ENCODE data around the gene GALNTL6.

Gene GALNTL6

DNA sequence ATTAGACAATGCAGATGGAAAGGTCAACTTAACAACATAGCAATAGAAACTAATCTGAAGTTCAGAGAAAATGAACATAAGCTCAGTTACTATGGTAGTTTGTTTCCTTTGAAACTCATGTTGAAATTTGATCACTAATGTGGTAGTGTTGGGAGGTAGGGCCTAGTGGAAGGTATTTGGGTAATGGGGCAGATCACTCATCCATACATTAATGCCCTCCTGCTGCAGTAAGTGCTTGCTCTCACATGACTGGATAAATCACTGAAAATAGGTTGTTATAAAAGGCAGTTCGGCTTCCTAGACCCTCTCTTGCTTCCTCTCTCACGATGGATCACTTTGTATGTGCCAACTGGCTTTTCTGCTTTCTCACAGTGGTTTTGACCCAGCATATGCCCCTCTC lies 788.0 kb downstream of the GALNTL6 start:
- peak; percentile 37 for DNase-seq

DNA sequence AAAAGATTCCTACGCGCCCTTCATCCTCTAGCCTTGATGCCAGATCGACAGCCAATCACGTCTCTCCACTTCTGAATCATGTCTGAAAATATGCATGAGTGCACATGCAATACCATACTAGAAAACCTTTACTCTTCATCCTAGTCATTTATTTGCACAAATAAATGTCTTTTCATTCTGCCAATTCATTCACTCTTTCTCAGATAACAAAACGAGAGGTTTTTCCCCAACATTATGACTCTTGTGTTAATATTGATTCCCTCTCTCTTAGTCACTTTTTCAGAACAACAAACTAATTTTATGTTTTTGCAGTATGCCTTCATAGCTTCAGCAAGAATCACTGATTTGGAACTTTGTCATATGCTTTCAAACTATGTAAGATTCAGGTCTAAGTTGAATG lies 806.0 kb downstream of the GALNTL6 start:
- DNase-seq: no peak

DNA sequence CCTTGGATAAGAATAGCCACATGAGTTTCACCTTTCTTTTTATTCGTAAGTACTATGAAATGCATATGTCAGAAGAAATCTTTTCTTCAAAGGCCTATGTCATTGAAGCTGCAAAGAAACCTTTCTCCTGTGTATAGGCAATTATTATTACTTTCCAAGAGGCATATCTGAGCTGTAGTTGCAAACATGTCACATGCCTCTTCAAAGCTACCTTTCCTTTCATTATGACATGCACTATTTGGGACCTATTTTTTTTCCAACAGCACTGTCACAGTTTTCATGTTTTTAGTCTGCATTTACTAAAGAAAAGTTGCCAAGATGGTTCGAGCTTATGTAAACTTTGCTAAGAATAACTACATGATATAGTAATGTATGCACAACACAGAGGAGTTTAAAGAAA lies 806.6 kb downstream of the GALNTL6 start:
- no peak for DNase-seq

DNA sequence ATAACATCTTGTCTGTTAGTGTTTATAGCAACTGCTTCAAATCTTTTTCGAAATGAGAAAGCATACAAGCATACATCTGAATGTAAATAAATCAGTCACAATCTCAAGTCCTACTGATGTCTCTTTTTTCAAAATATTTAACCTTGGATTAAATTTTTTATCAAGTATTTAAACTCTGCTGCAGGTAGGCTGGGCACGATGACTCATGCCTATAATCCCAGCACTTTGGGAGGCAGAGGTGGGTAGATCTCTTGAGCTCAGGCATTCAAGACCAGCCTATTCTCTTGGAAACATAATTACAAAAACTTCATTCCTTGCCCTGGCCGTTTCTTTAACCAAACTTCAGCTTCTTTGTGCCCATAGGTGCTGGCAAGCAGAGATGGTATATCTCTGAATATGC lies 815.1 kb downstream of the GALNTL6 start:
- no peak for DNase-seq

DNA sequence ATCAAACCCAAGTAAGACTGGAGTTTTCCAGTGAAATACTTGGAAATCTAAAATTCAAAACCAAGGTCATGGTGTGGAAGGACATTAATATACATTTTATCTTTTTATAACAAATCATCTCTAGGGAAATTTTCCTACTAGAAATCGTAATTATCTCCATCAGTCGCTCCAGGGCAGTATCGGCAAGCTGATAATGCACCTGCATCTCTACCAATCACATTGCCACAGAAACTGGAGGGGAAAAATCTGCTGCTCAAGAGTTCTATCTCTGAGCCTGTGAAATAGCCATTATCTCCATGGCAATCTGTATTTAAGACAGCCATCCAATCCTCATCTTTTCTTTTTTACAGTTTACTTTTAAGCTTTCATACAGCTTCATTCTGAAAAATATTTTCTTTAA lies 817.1 kb downstream of the GALNTL6 start:
- DNase-seq: no peak

DNA sequence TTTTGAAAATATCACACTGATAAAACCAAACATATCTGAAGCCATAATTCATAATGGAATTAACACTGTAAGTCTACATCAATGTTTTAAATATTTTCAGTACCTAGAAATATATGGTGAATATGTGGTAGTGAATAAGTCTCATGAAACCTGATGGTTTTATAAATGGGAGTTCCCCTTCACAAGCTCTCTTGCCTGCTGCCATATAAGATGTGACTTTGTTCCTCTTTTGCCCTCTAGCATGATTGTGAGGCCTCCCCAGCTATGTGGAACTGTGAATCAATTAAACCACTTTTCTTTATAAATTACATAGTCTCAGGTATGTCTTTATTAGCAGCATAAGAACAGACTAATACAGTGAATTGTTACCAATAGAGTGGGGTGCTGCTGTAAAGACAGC lies 818.6 kb downstream of the GALNTL6 start:
- DNase-seq: no peak

DNA sequence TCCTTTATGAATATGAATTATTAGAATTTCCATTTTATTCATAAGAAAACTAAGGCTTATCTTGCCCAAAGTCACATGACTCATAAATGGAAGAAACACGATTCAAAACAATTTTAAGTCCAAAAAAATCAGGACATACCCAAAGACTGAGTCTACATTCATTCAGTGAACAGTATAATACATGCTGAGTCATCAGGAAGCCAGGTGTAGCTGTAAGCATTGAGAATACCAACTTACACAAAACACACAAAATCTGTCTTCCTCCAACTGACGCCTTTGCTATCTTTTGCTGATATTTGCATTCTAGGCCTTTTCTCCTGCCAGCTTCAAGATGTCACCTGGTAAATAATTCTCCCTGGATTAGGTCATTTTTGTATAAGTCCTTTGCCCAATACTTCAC lies 835.3 kb downstream of the GALNTL6 start:
- DNase-seq: no peak

DNA sequence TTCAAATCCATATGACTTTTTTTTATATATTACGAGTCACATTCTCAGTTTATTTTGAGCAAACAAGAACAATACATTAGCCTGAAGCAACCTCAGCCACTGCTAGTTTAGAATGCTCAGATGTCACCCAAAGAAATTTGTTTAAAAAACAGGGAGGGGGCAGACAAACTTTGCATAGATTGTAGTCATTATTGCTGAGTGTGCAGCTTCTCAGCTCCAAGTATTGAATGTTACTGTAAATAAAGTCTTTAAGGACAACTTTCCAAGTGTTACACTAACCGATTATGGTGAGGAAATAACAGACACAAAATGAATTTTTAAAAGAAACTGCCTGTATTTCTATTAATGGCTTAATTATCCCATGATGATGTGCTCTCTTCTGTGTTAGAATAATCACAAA lies 835.9 kb downstream of the GALNTL6 start:
- no peak for DNase-seq

DNA sequence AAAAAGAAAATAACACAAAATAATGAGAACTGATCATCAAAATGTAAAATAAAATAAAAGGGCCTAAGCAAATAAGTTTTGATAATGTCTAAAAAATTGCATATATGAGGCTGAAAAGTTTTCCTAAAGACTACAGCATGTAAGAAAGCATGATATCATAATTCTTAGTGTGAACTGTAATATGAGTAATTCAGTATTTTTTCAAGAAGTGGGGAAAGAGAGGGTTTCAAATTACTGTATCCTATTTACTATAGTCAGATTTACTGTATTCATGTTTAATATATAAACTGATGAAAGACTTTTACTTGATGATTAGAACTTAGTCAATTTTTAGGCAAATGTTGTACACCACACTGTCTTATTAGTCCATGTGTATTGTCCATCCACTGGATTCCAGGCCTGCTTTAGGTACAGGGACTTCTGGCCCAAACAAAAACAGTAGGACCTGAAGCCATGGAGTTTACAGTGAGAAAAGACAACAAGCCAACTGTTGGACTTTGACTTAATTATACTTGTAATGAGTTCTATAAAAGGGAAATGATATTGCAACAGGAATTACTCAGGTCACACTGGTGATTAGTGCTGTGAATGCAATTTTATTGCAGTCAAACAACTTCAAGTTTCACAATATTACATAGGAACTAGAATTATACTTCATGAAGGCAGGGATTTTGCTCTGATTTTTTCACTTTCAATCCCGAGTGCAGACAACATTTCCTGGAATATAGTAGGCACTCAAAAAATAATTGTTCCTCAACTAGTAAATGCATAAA lies 837.7 kb downstream of the GALNTL6 start:
- DNase-seq: no peak

DNA sequence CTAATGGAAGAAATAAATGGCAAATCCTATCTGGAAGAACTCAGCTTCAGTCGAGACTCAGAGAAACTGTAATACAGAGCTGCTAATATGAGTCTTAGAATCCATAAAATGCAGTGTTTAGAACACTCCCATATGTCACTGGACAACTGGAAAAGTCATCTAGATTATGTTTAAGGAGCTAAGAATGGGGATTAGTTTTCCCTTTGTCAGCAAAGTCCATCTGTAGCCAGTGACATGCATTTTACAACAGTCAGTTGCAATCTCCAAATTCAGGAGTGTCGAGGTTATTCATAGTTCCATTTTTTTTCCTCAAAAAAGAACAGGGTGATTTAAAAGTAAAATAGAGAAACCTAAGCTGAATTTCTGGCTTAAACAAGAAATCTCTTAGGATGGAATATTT lies 838.8 kb downstream of the GALNTL6 start:
- no peak for DNase-seq

DNA sequence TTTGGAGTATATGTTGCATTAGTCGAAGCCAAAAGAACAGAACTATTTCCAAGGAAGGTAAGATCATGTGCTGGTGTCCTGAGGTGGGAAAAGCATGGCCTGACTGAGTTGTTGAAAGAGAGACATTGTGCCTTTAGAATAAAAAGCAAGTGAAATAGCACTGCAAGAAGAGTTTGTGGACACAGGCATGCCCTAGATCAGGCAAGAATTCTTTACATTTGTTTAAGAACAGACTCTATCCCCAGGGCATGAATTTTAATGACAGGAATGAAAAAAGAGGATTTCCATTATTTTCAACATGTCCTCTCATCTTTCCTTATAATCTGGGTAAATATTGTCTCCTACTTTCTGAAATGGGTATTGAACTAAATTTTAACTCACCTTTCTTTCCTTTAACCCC lies 839.2 kb downstream of the GALNTL6 start:
- DNase-seq: no peak

DNA sequence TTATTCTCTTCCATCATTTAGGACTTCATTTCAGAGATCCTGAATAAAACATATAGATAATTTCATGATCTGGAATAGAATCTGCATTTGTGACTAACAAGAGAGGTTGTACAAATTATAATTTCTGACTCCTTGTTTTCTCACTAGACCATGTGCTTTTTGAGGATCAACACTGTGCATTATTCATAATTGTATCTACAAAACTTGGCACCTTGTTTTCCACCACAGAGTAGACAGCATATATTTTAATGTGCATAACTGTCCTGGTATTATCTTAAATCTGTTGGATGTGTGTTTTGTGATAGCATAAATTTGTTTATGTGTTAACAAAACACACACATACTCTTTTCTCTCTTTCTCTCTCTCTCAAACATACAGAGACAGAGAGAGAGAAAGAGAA lies 840.5 kb downstream of the GALNTL6 start:
- DNase-seq: no peak

DNA sequence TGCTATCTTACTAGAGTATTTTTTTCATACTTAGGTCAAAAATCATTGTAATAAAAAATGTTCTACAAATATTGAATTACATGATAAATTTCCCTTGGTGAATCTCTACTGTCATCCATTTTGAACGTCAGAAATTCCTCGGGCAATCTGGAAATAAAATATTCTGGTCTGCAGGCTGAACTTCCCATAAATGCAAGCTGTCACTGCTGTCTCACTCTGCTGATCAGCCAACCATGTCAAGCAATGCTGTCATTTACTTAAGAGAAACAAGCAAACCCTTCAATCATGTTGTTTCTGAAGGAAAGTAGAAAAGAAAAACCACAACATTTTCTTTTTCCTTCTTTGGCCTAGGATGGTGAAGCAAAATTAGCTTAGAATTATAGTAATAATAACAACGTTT lies 841.3 kb downstream of the GALNTL6 start:
- no peak for DNase-seq

DNA sequence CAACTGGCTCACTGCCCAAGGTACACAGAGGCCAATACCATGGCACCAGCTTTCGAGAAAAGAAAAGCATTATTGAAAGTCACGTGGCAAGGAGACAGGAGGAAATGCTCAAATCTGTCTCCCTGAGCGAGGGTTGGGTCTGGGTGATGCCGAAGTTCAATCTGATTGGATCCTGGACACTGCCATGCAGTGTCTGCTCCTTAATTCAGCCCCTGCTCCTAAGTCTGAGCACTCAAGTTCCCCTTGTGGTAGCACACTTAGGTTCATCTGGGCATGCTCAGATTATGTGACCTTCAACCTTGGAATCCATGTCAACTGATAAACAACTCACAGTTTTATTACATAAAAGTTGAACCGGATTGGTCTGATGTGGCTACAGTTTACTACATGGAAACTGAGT lies 842.9 kb downstream of the GALNTL6 start:
- DNase-seq: no peak

DNA sequence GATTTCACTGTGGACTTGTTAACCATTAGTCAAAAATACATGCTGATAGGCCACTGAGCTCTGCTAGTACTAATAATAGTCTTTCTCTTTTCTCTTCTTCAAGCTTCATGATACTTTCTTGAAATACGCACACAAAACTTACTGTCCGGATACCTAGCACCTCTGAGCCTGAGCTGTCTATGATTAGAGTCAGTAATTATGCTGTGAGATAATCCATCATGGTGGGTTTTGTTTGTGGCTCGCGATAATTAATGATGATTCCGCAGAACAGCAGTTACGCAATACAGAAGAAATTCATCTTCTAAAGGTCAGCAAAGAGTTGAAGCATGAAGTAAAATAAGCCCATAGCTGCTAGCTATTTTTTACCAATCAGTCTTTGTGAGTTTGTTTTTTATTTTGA lies 843.9 kb downstream of the GALNTL6 start:
- DNase-seq: no peak

DNA sequence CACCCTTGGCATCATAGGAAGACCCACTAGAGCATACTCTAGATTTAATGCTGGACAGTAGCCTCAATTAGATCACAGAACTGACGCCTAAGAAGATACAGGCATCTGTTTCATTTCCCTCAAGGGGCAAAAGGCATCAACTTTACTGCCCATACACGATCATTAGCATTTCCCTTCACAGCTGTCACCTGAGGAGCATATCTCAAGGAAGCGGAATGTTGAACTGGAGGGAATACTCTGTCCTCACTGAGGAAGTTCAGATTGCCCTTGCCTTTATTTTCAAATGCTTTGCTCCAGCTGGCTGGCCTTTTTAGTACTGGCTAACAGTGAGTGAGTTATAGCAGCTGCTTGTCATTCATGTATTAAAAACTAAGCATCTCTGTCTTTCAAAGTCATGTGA lies 847.0 kb downstream of the GALNTL6 start:
- no peak for DNase-seq

DNA sequence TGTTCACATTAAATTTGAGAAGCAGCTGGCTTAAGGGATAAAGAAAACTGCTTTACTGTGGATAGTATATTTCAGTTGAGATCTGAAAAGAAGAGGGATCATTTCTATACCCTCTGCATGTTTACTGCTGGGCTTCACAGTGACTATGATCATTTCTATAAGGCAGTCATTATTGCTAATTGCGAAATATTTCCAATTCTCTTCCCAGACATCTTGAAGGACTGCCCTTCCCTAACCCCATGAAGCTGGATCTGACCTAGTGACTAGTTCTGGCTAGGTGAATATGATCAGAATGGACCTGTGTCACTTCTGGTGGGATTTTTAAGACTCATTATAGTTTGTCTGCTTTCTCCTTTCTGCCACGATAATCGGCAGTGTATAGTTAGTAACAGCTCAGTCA lies 848.9 kb downstream of the GALNTL6 start:
- DNase-seq: no peak

DNA sequence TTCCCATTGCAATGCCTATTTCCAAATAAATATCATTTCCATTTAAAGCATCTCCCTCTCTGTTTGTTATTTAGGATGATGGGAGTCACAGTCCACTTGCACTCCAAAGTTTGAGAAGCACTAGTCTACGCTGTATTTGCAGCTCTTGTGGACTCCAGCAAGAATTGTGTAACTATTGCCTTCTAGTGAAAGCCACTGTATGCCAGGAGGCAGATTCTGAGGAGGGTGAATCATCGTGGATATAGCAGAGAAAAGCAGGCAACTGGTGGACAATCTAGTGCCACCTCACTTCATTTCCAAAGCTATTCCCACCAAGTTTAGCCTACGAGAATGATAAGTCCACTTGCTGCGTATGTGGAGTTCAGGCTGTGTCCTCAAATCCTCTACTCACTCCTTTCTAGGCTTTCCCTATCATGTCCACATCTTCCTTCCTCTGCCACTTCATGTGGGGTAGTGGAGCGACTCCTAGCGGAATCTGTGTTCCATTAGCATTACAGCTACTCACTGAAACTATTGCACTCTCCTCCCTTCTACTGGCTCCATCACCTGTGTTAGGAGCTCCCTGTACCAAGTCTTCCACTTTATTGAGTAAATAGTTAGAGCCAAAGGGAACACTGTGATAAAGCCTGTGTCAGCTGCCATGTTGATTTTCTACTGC lies 853.6 kb downstream of the GALNTL6 start:
- DNase-seq: no peak

DNA sequence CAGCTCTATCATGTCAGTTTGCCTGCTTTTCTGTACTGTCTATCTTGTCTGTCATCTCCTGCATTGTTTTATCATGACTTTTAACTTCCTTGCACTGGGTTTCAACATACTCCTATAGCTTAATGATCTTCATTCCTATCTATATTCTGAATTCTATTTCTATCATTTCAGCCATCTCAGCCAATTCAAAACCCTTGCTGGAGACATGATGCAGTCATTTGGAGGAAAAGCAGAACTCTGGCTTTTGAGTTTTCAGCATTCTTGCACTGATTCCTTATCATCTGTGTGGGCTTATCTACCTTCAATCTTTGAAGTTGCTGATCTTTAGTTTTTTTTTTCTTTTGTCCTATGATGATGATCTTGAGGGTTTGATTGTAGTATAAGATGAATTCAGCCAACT lies 861.6 kb downstream of the GALNTL6 start:
- DNase-seq: no peak

DNA sequence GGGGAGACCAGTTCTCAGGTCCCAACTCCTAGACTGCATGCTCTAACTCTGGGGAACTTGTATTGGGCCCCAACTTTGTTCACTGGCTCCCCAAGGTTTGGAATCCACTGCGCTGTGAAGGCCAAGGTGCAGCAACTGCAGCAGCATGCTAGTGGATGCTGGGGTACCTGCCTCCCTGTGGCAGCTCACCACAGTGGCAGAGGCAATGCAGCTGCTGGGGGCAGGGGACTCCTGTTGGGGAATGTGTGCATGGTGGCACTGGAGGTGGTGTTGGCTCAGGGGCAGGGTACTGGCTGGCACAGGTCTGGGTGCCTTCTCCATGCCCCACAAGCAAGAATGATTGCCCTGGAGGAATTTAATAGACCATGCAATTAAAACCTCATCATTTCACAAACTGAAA lies 862.0 kb downstream of the GALNTL6 start:
- no peak for DNase-seq

DNA sequence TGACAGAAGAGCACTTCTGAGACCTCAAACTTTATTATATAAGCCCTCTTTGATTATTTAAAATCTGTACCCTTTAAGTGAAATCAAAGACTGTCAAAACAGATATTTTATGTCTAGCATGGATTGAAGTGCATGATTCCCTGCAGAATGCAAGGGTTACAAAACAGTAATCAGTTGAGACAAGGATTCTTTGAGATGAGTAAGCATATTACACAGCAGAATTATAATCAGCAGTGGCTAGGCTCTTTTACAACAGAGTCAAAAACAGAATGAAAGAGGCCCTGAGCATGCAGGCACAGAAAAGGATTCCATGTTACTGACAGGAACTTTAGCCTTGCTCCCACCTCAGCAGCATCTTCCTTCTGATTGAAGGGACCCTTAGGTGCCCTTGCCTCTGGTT lies 867.5 kb downstream of the GALNTL6 start:
- no peak for DNase-seq

DNA sequence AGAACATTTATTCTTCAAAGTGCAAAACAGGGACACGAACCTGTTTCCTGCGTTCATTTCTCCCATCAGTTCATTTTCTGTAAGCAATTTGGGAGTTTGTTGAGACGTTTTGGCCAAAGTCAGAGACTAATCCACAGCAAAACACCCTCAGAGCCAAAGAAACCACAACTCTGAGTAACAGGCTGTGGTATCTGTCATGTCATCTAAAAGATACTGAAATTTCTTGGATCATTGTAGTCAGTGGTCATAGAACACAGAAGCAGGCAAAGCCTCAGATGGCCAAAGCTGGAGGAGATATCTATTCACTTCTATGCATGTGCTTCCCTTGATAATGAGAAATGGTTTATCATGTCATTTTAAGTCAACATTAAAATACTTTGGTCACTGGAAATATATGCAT lies 869.8 kb downstream of the GALNTL6 start:
- DNase-seq: no peak

DNA sequence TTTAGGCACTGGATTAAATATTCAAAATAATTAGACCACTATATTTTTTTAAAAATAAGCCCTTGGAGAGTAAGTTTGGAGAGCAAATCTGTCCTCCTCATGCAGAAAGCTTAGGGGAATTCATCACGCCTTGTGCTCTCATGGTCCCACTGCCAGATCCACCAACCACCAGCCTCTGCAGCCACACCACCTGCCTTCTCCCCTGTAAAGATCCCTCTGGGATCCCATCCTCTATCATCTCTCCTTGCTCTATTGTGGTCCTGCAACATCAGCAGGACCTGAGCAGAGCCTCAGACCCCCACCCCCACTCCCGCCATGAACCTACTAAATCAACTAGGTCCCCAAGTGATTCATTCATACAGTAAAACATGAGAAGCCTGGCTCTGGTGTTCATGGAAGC lies 872.8 kb downstream of the GALNTL6 start:
- no peak for DNase-seq

DNA sequence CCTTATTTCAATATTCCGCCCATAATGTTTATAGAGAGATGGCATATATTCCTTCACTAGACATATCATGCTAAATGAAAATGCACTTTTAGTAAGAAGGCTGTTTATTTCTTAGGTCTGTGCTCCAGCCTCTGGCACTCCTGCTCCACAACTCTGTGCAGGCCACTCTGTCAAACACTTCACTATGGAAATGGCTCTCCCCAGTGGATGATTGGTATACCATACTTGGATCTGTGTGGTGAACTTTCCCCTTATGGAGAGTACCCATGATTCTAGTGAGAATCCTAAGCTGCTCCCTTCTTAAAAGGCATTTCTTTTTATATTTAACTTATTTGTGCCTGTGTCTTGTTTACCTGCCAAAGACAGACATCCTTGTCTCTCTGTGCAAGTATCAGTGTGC lies 875.3 kb downstream of the GALNTL6 start:
- DNase-seq: no peak

DNA sequence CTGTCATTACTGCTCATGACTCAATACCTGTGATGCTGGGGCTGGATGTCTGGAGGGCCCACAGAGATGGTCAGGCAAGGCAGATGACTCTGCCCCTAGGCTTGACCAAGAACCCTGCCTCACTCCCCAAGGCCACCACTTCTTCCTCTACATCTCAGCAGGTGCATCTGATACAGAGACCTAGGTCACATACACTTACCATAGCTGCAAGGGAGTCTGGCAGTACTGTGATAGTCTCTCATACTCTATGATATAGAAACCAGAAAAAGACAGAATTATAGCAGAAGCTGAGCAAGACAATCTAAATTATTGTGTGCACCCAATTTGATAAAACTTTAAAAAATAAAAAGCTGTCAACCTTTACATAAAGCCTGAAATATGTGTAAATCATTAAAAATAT lies 878.3 kb downstream of the GALNTL6 start:
- DNase-seq: no peak

Data from NCI-H2081 treated with DMSO at 0.1 percent for 48 hours (cell line).